Retinal pigment epithelial cell (primary cell): Measurements from ENCODE around the gene OGG1.

Experiments
- DNase-seq: peaks from one replicate; pipeline ENCODE4 v3.0.0-alpha.2; 2010; ENCODE audit warnings: low read depth
- H3K4me3 ChIP-seq: 2 replicates; pipeline ENCODE4 v1.5.1; 2011; ENCODE audit warnings: mild to moderate bottlenecking, low read length, control low read depth, moderate library complexity
- CTCF ChIP-seq: conservative IDR thresholded peaks from 2 replicates; pipeline ENCODE4 v1.5.1; 2011; ENCODE audit warnings: low read depth, low read length, control low read depth, inconsistent platforms

The OGG1 gene

GRCh38 chr3:9716801-9717555, 32.8 kb upstream of the OGG1 start:
- H3K4me3 ChIP-seq = no peak overlapping the region
- no peak for DNase-seq
- no peak for TF ChIP-seq CTCF

GRCh38 chr3:9717563-9717962, 32.2 kb upstream of the OGG1 start:
- DNase-seq = no peak
- TF ChIP-seq CTCF = no peak

GRCh38 chr3:9718118-9718517, 31.6 kb upstream of the OGG1 start:
- no peak for TF ChIP-seq CTCF
- no peak overlapping the region for H3K4me3 ChIP-seq
- DNase-seq = no peak

More at GRCh38 chr3:9717563-9717962, 32.2 kb upstream of the OGG1 start:
- no peak overlapping the region for H3K4me3 ChIP-seq

GRCh38 chr3:9721015-9721699, 28.6 kb upstream of the OGG1 start:
- no peak for DNase-seq
- no peak for TF ChIP-seq CTCF

GRCh38 chr3:9721700-9722060, 28.1 kb upstream of the OGG1 start:
- no peak overlapping the region for H3K4me3 ChIP-seq
- DNase-seq = no peak
- TF ChIP-seq CTCF = no peak

More at GRCh38 chr3:9721015-9721699, 28.6 kb upstream of the OGG1 start:
- H3K4me3 ChIP-seq = no peak overlapping the region

GRCh38 chr3:9725775-9726515, 23.8 kb upstream of the OGG1 start:
- DNase-seq = no peak
- no peak for TF ChIP-seq CTCF
- no peak overlapping the region for H3K4me3 ChIP-seq
